ENCODE data around the gene KTN1. TPM values are rescaled to one million over a fixed set of nuclear protein-coding genes. Genes with fewer than 3 reads are reported as not detected.

Gene KTN1
- total and polyA plus RNA-seq, 12 donors, result 161 to 293 (median 247) TPM

DNA sequence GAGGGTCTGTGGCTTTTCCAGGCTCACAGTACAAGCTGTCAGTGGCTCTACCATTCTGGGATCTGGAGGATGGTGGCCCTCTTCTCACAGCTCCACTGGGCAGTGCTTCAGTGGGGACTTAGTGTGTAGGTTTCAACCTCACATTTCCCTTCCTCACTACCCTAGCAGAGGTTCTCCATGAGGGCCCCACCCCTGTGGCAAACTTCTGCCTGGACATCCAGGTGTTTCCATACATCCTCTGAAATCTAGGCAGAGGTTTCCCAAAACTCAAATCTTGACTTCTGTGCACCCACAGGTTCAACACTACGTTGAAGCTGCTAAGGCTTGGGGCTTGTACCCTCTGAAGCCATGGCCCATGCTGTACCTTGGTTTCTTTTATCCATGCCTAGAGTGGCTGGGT lies 40.3 kb downstream of the KTN1 start:
- ATAC-seq, result no peak
- Histone ChIP-seq H3K27ac (no peak overlapping the region), H3K4me1 (peaks cover 0 to 23% (median 4%) of the 10 kb centered on the region in 9 donors), H3K36me3 (peaks cover 4 to 100% (median 58%) of the 10 kb centered on the region in 9 donors), H3K4me3 (no peak overlapping the region), H3K9me3 (peaks cover 0 to 15% (median 0%) of the 10 kb centered on the region in 11 donors), H3K27me3 (no peaks in the 10 kb centered on the region)
- DNase-seq, result no peak
- WGBS, 2 donors, result 96 to 100% methylated on average over 1 of the region's 1 CpG
- intact Hi-C loops (cut with DNase I), result no loop called here
- no peak for TF ChIP-seq CTCF (IDR thresholded peaks at IDR 0.05)

- ATAC-seq, result no peak
- H3K27me3 ChIP-seq, result no peaks in the 10 kb centered on the region
- no peak overlapping the region for H3K4me3 ChIP-seq
- no peak for DNase-seq
- H3K4me1 ChIP-seq, result peaks cover 0 to 26% (median 9%) of the 10 kb centered on the region in 9 donors
- peaks cover 4 to 94% (median 58%) of the 10 kb centered on the region in 9 donors for H3K36me3 ChIP-seq
- no peak for TF ChIP-seq CTCF (IDR thresholded peaks at IDR 0.05)
- H3K9me3 ChIP-seq, result peaks cover 0 to 15% (median 0%) of the 10 kb centered on the region in 11 donors
- 81 to 98% methylated on average over 3 of the region's 3 CpGs for WGBS, 2 donors
- intact Hi-C loops (cut with DNase I), result no loop called here
- H3K27ac ChIP-seq, result no peak overlapping the region
Measured at GRCh38 chr14:55620981-55621380, 41.0 kb downstream of the KTN1 start.

DNA sequence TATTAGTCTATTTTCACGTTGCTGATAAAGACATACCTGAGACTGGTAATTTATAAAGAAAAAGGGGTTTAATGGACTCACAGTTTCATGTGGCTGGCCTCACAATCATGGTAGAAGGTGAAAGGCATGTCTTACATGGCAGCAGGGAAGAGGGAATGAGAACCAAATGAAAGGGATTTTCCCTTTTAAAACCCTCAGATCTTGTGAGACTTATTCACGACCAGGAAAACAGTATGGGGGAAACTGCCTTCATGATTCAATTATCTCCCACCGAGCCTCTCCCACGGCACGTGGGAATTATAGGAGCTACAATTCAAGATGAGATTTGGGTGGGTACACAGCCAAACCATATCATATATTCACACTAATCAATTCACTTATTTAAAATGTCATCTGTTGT lies 41.4 kb downstream of the KTN1 start:
- ATAC-seq, result no peak
- intact Hi-C loops (cut with DNase I), result no loop called here

DNA sequence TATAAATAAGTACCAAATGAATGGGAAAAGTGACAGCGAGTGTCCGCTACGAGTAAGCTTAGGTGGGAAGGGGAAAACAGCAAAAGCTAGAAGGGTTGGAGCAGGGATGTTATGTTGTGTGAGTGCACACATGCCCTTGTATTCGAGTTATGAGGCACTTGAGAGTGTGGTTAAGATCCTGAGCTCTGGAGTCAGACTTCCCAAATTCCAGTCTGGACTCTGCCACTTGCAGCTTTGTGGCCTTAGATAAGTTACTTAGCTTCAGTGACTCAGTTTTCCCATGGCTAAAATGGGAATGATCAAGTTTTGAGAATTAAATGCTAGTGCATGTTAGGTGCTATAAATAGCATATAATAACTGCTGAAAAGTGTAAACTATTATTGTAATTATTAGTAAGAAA lies 44.9 kb downstream of the KTN1 start:
- peaks cover 0 to 84% (median 29%) of the 10 kb centered on the region in 9 donors for H3K36me3 ChIP-seq
- H3K27me3 ChIP-seq, result no peaks in the 10 kb centered on the region
- H3K4me3 ChIP-seq, result no peak overlapping the region
- no peak for DNase-seq
- no peak overlapping the region for H3K27ac ChIP-seq
- ATAC-seq, result no peak
- 79 to 86% methylated on average over 4 of the region's 4 CpGs for WGBS, 2 donors
- intact Hi-C loops (cut with DNase I), result no loop called here
- no peak for TF ChIP-seq CTCF (IDR thresholded peaks at IDR 0.05)
- H3K9me3 ChIP-seq, result peaks cover 0 to 7% (median 0%) of the 10 kb centered on the region in 11 donors
- H3K4me1 ChIP-seq, result peaks cover 0 to 37% (median 16%) of the 10 kb centered on the region in 9 donors

More for the DNA sequence above, 41.4 kb downstream of the KTN1 start:
- Histone ChIP-seq H3K9me3 (peaks cover 0 to 15% (median 0%) of the 10 kb centered on the region in 11 donors), H3K27me3 (no peaks in the 10 kb centered on the region), H3K27ac (no peak overlapping the region), H3K36me3 (peaks cover 4 to 90% (median 56%) of the 10 kb centered on the region in 9 donors), H3K4me1 (peaks cover 0 to 30% (median 12%) of the 10 kb centered on the region in 9 donors), H3K4me3 (no peak overlapping the region)
- DNase-seq, result no peak
- WGBS, 2 donors, result 73 to 84% methylated on average over 5 of the region's 5 CpGs
- TF ChIP-seq CTCF (IDR thresholded peaks at IDR 0.05), result no peak
